WTC11 (cell line): ENCODE measurements around the gene RERG. TPM values are rescaled to one million over a fixed set of nuclear protein-coding genes. Genes with fewer than 3 reads are reported as not detected.

ENCODE experiments used
- ATAC-seq: fragments of 200-7000 bp; cut with Tn5 transposase; 2 replicates; pipeline ENCODE4 v1.10.0; 2021; ENCODE audit warnings: mild to moderate bottlenecking, moderate library complexity
- CTCF ChIA-PET: fragments of 300-600 bp; sonication (Branson Sonifier 250); formaldehyde crosslinking; loops from one replicate; lab custom pipeline; 2021; ENCODE audit warnings: antibody characterized with exemption; lab: Charles Lee
- POLR2A ChIA-PET: fragments of 350-600 bp; sonication (Branson Sonifier 250); formaldehyde crosslinking; loops from one replicate; lab custom pipeline; 2021; ENCODE audit warnings: antibody characterized with exemption; lab: Charles Lee
- DNase-seq: peaks from one replicate; pipeline ENCODE4 v3.0.0; 2021; ENCODE audit warnings: low spot score
- H3K27ac Mint-ChIP-seq: 2 replicates; pipeline ENCODE4 v1.8.0; 2021; ENCODE audit warnings: mixed read lengths
- H3K27me3 Mint-ChIP-seq: 2 replicates; pipeline ENCODE4 v1.8.0; 2021; ENCODE audit warnings: low read depth, mild to moderate bottlenecking, moderate library complexity, mixed read lengths
- H3K36me3 Mint-ChIP-seq: 2 replicates; pipeline ENCODE4 v1.8.0; 2021; ENCODE audit warnings: mixed read lengths
- H3K4me1 Mint-ChIP-seq: 2 replicates; pipeline ENCODE4 v1.8.0; 2022; ENCODE audit warnings: mixed read lengths
- H3K4me3 Mint-ChIP-seq: 2 replicates; pipeline ENCODE4 v1.8.0; 2021; ENCODE audit warnings: mild to moderate bottlenecking, moderate library complexity, mixed read lengths
- H3K9me3 Mint-ChIP-seq: 2 replicates; pipeline ENCODE4 v1.8.0; 2021; ENCODE audit warnings: mixed read lengths
- CBFB ChIP-seq: sonication (generic); formaldehyde crosslinking; IDR thresholded peaks from 2 replicates; pipeline ENCODE4 v1.8.1; 2022; ENCODE audit warnings: mild to moderate bottlenecking, low read depth, missing genetic modification reagents
- CREB1 ChIP-seq: sonication (generic); formaldehyde crosslinking; IDR thresholded peaks from 2 replicates; pipeline ENCODE4 v1.8.0; 2023; ENCODE audit warnings: mild to moderate bottlenecking, missing genetic modification reagents
- KAT7 ChIP-seq: sonication (generic); formaldehyde crosslinking; IDR thresholded peaks from 2 replicates; pipeline ENCODE4 v1.8.1; 2023; ENCODE audit warnings: missing genetic modification reagents, mild to moderate bottlenecking, borderline replicate concordance
- MYBL2 ChIP-seq: sonication (generic); formaldehyde crosslinking; IDR thresholded peaks from 2 replicates; pipeline ENCODE4 v1.8.1; 2023; ENCODE audit warnings: mild to moderate bottlenecking, moderate library complexity, missing genetic modification reagents
- STAT6 ChIP-seq: sonication (generic); formaldehyde crosslinking; conservative IDR thresholded peaks from 2 replicates; pipeline ENCODE4 v1.8.1; 2023; ENCODE audit warnings: mild to moderate bottlenecking, low read depth, missing genetic modification reagents, moderate library complexity
- USF2 ChIP-seq: sonication (generic); formaldehyde crosslinking; IDR thresholded peaks from 2 replicates; pipeline ENCODE4 v1.8.1; 2023; ENCODE audit warnings: mild to moderate bottlenecking, missing genetic modification reagents, moderate library complexity
- ZNF396 ChIP-seq: fragments of 250-450 bp; sonication (Bioruptor Pico); IDR thresholded peaks from 2 replicates; pipeline ENCODE4 v1.8.0; 2021; ENCODE audit warnings: mild to moderate bottlenecking, moderate library complexity, borderline replicate concordance
- ZNF416 ChIP-seq: fragments of 250-450 bp; sonication (Bioruptor Pico); IDR thresholded peaks from 2 replicates; pipeline ENCODE4 v1.9.0; 2021; ENCODE audit warnings: mild to moderate bottlenecking, inconsistent platforms
- ZNF423 ChIP-seq: fragments of 250-450 bp; sonication (Bioruptor Pico); IDR thresholded peaks from 2 replicates; pipeline ENCODE4 v2.1.2; 2022; ENCODE audit warnings: mild to moderate bottlenecking, moderate library complexity
- ZNF512 ChIP-seq: sonication (generic); formaldehyde crosslinking; IDR thresholded peaks from 2 replicates; pipeline ENCODE4 v1.8.1; 2022; ENCODE audit warnings: missing genetic modification reagents, borderline replicate concordance
- ZNF532 ChIP-seq: fragments of 250-450 bp; sonication (Bioruptor Pico); IDR thresholded peaks from 2 replicates; pipeline ENCODE4 v1.9.0; 2021; ENCODE audit warnings: mild to moderate bottlenecking, borderline replicate concordance
- total RNA-seq: library from RNA; stranded (reverse); gene quantifications from 3 replicates; pipeline ENCODE4 v1.2.3, GENCODE V29; 2021
- TF ChIP-seq, protein P1 (sequence below): sonication (generic); formaldehyde crosslinking; IDR thresholded peaks from 2 replicates; pipeline ENCODE4 v1.8.1; 2022; ENCODE audit warnings: mild to moderate bottlenecking, moderate library complexity, missing genetic modification reagents

Gene RERG
- total RNA-seq, 1 experiment from 2014 or later = 0.28 TPM

- TF ChIP-seq ZNF512 (no peak), CBFB (CRISPR knock-in tag) (no peak), MYBL2 (CRISPR knock-in tag) (no peak), CREB1 (no peak), ZNF396 (no peak), KAT7 (CRISPR knock-in tag) (no peak), ZNF532 (CRISPR knock-in tag) (no peak), STAT6 (CRISPR knock-in tag) (no peak)
- TF ChIP-seq, protein P1, sequence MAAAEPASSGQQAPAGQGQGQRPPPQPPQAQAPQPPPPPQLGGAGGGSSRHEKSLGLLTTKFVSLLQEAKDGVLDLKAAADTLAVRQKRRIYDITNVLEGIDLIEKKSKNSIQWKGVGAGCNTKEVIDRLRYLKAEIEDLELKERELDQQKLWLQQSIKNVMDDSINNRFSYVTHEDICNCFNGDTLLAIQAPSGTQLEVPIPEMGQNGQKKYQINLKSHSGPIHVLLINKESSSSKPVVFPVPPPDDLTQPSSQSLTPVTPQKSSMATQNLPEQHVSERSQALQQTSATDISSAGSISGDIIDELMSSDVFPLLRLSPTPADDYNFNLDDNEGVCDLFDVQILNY (CRISPR knock-in tag) = no peak
Measured at GRCh38 chr12:15196221-15196620, 25.0 kb downstream of the RERG start (continued).

DNA sequence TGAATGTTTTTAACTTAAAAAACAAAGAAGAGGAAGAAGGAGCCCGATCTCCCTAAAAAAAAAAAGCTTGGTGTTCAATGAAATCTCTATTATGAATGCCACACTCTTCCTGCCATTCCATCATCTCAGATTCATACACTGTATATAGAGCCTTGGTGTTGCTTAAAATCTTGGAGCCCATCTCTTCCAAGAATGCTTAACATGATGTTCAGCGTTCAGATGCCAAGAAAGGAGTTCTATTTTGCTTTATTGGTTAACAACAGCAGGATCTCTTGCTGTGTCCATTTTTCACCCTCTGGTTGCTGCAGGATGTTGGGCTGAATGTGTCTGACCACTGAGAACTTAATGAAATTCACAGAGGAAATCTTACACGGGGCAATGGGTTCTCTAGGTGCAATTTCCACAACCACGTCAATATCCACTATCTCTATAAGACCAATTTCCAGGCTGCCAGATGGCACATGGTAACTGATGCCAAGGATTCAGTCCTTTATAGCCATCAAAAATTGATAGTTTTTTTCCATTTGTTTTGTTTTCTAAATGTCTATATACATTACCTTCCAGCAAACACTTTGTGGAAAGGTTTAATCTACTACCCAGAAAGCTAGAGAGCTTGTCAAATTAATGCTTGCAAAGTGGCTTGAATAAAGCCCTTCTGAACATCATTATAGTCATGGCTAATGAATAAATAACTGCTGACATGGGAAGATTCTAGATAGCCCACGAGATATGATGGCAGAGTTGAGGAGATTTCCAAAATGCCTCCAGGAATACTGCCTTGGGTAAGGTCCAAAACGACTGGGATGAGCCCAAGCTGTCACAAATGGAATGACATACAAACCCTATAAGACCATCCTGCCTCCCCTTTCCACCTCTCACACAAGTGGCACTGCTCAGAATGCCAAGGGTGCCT lies 26.5 kb downstream of the RERG start:
- H3K4me1 Mint-ChIP-seq = no peaks in the 10 kb centered on the region
- no peak for DNase-seq
- no peaks in the 10 kb centered on the region for H3K27me3 Mint-ChIP-seq
- H3K9me3 Mint-ChIP-seq = no peaks in the 10 kb centered on the region
- no peak overlapping the region for H3K4me3 Mint-ChIP-seq
- TF ChIP-seq USF2 (CRISPR knock-in tag) (no peak), ZNF423 (no peak), STAT6 (CRISPR knock-in tag) (no peak), KAT7 (CRISPR knock-in tag) (no peak), ZNF416 (CRISPR knock-in tag) (no peak), CBFB (CRISPR knock-in tag) (no peak)
- TF ChIP-seq, all 79 proteins: peak for 0
- POLR2A ChIA-PET = no interaction called here
- H3K27ac Mint-ChIP-seq = no peak overlapping the region
- ATAC-seq = no peak
- CTCF ChIA-PET = interaction anchor here (1.7 kb wide), 1 partner anchor 26 kb away, joined by 7 read pairs; the partner anchor contains the start of gene RERG
- H3K36me3 Mint-ChIP-seq = no peaks in the 10 kb centered on the region
